ENCODE data around the gene DLK1.

- TF ChIP-seq CTCF (IDR thresholded peaks at IDR 0.05), result no peak
- no peak for TF ChIP-seq NR1H2 (CRISPR knock-in tag; IDR thresholded peaks at IDR 0.05)
- TF ChIP-seq MLX (CRISPR knock-in tag; IDR thresholded peaks at IDR 0.05), result no peak
- no peak for TF ChIP-seq SMAD4 (CRISPR knock-in tag; IDR thresholded peaks at IDR 0.05)
- TF ChIP-seq E2F5 (CRISPR knock-in tag; IDR thresholded peaks at IDR 0.05), result no peak
Measured at GRCh38 chr14:100786576-100787219, 60.0 kb downstream of the DLK1 start.
